K562 (cell line): ENCODE data around the gene MXRA7. TPM values are rescaled to one million over a fixed set of nuclear protein-coding genes. Genes with fewer than 3 reads are reported as not detected.

Source experiments
- HDAC8 ChIP-seq: fragments of 450-650 bp; IDR thresholded peaks from 2 replicates; pipeline ENCODE4 v1.6.1; 2016; ENCODE audit warnings: mild to moderate bottlenecking, missing genetic modification characterization, moderate library complexity, missing compliant biosample characterization
- KAT7 ChIP-seq: sonication (generic); formaldehyde crosslinking; IDR thresholded peaks from 2 replicates; pipeline ENCODE4 v1.8.0; 2022; ENCODE audit warnings: missing genetic modification reagents, mild to moderate bottlenecking, borderline replicate concordance
- KDM1A ChIP-seq, 2 experiments: fragments of 450-650 bp; IDR thresholded peaks; 2 replicates each; pipeline ENCODE4 v1.6.1; 2016; ENCODE audit warnings: mild to moderate bottlenecking in 2 of 2
- MCM2 ChIP-seq: fragments of 450-650 bp; IDR thresholded peaks from 2 replicates; pipeline ENCODE4 v1.6.1; 2017; ENCODE audit warnings: low read depth, mild to moderate bottlenecking
- NR4A1 ChIP-seq, 2 experiments: fragments of 250-450 bp in 1 of 2; fragments of 450-650 bp in 1 of 2; sonication (Bioruptor Pico) in 1 of 2; IDR thresholded peaks; 2 replicates each; pipeline versions ENCODE4 v1.4.0 to v1.6.1; 2016 to 2020; ENCODE audit warnings: mild to moderate bottlenecking in 2 of 2, missing compliant biosample characterization in 1 of 2, missing genetic modification characterization in 1 of 2, moderate library complexity in 1 of 2
- SMAD4 ChIP-seq: fragments of 250-450 bp; sonication (Bioruptor Pico); conservative IDR thresholded peaks from 2 replicates; pipeline ENCODE4 v1.8.0; 2021; ENCODE audit warnings: inconsistent platforms, mild to moderate bottlenecking, moderate library complexity
- SOX6 ChIP-seq: fragments of 450-650 bp; IDR thresholded peaks from 2 replicates; pipeline ENCODE4 v1.6.1; 2014; ENCODE audit warnings: mild to moderate bottlenecking
- SRSF7 ChIP-seq: fragments of 200-400 bp; formaldehyde crosslinking; optimal IDR thresholded peaks from 2 replicates; pipeline ENCODE3; 2017; ENCODE audit warnings: mild to moderate bottlenecking, low read depth, low read length
- TAF1 ChIP-seq: IDR thresholded peaks from 2 replicates; pipeline ENCODE4 v1.6.1; 2011; ENCODE audit warnings: mild to moderate bottlenecking, low read length, moderate library complexity; ENCODE audit not compliant: insufficient read depth, control insufficient read depth, severe bottlenecking; ENCODE audit errors: extremely low read depth
- TCF15 ChIP-seq: fragments of 250-450 bp; sonication (Bioruptor Pico); IDR thresholded peaks from 2 replicates; pipeline ENCODE4 v1.8.0; 2022; ENCODE audit warnings: moderate library complexity, mild to moderate bottlenecking, inconsistent platforms
- ZBTB17 ChIP-seq: fragments of 450-650 bp; formaldehyde crosslinking; IDR thresholded peaks from 2 replicates; pipeline ENCODE4 v1.4.0; 2020; ENCODE audit warnings: mild to moderate bottlenecking
- ZBTB33 ChIP-seq: sonication (generic); formaldehyde crosslinking; IDR thresholded peaks from 2 replicates; pipeline ENCODE4 v1.8.1; 2023; ENCODE audit warnings: mild to moderate bottlenecking, missing genetic modification reagents
- ZBTB34 ChIP-seq: fragments of 250-450 bp; sonication (Bioruptor Pico); IDR thresholded peaks from 2 replicates; pipeline ENCODE4 v1.8.0; 2021; ENCODE audit warnings: mild to moderate bottlenecking, moderate library complexity
- ZBTB5 ChIP-seq: fragments of 450-650 bp; IDR thresholded peaks from 2 replicates; pipeline ENCODE4 v1.6.1; 2017; ENCODE audit warnings: antibody characterized with exemption
- ZC3H8 ChIP-seq: fragments of 450-650 bp; IDR thresholded peaks from 2 replicates; pipeline ENCODE4 v1.6.1; 2017
- ZNF133 ChIP-seq: fragments of 250-450 bp; sonication (Bioruptor Pico); IDR thresholded peaks from 2 replicates; pipeline ENCODE4 v1.4.0; 2020; ENCODE audit warnings: mild to moderate bottlenecking
- ZNF398 ChIP-seq: fragments of 250-450 bp; sonication (Bioruptor Pico); IDR thresholded peaks from 2 replicates; pipeline ENCODE4 v1.8.0; 2021; ENCODE audit warnings: moderate library complexity, mild to moderate bottlenecking, inconsistent platforms
- ZNF551 ChIP-seq: fragments of 250-450 bp; sonication (Bioruptor Pico); IDR thresholded peaks from 2 replicates; pipeline ENCODE4 v1.5.0; 2021; ENCODE audit warnings: mild to moderate bottlenecking, moderate library complexity
- ZNF584 ChIP-seq: fragments of 200-800 bp; sonication (Bioruptor generic); IDR thresholded peaks from 2 replicates; pipeline ENCODE4 v1.6.1; 2016; ENCODE audit warnings: low read depth, mild to moderate bottlenecking, missing genetic modification characterization, missing compliant biosample characterization
- ZSCAN29 ChIP-seq: fragments of 450-650 bp; IDR thresholded peaks from 2 replicates; pipeline ENCODE4 v1.6.1; 2017
- polyA plus RNA-seq, 8 experiments: library from polyadenylated mRNA; depleted of rRNA in 4 of 8; stranded (reverse) in 5 of 8; unstranded in 3 of 8; fragments of >200 nt; fragmentation: Nextera tagmentation in 2 of 8; fragmentation: Illumina TruSeq in 1 of 8; extraction: Ambion mirVana in 2 of 8; extraction: Trizol in 1 of 8; gene quantifications; 2 replicates each; pipeline versions ENCODE4 v1.2.1 to v1.2.3, GENCODE V29; 2011 to 2014; ENCODE audit warnings: inconsistent platforms in 1 of 8, missing spikeins in 1 of 8
- total RNA-seq, 7 experiments: library from RNA; depleted of rRNA in 6 of 7; stranded (reverse); fragments of >200 nt in 6 of 7; fragmentation: Illumina TruSeq in 2 of 7; extraction: Trizol in 2 of 7; gene quantifications; 2 replicates each; pipeline versions ENCODE4 v1.2.1 to v1.2.3, GENCODE V29; 2011 to 2021; ENCODE audit warnings: low replicate concordance in 1 of 7

The MXRA7 gene
- total and polyA plus RNA-seq, 9 of the 15 experiments (the other 6 are each of a cell fraction or from before 2014, with no cell fraction given), result 2.6 to 38.4 (median 14.3) TPM

GRCh38 chr17:76726776-76727718 lies 16.3 kb upstream of the MXRA7 start, which contains the start of gene METTL23 (continued):
- TF ChIP-seq ZBTB5 (no peak), ZC3H8 (no peak), ZNF551 (no peak), MCM2 (no peak), ZNF398 (CRISPR knock-in tag) (no peak), NR4A1 (CRISPR knock-in tag; IDR thresholded peaks at IDR 0.05) (no peak), NR4A1 (tag; IDR thresholded peaks at IDR 0.05) (no peak), HDAC8 (tag) (no peak), SRSF7 (no peak), ZBTB17 (CRISPR knock-in tag) (no peak), TAF1 (peak; percentile 10), KDM1A (IDR thresholded peaks at IDR 0.05) (no peak), KAT7 (CRISPR knock-in tag) (0 out of 2 replicates have a peak, but pooled peaks have one; percentile 79), SMAD4 (CRISPR knock-in tag) (peak; percentile 66), ZBTB34 (CRISPR knock-in tag) (no peak), ZSCAN29 (no peak), ZBTB33 (CRISPR knock-in tag) (no peak), ZNF133 (CRISPR knock-in tag) (no peak), ZNF584 (CRISPR knock-in tag) (no peak), SOX6 (0 out of 2 replicates have a peak, but pooled peaks have one; percentile 60), TCF15 (no peak)
